ENCODE measurements around the gene ICAM3.

The ICAM3 gene

DNA sequence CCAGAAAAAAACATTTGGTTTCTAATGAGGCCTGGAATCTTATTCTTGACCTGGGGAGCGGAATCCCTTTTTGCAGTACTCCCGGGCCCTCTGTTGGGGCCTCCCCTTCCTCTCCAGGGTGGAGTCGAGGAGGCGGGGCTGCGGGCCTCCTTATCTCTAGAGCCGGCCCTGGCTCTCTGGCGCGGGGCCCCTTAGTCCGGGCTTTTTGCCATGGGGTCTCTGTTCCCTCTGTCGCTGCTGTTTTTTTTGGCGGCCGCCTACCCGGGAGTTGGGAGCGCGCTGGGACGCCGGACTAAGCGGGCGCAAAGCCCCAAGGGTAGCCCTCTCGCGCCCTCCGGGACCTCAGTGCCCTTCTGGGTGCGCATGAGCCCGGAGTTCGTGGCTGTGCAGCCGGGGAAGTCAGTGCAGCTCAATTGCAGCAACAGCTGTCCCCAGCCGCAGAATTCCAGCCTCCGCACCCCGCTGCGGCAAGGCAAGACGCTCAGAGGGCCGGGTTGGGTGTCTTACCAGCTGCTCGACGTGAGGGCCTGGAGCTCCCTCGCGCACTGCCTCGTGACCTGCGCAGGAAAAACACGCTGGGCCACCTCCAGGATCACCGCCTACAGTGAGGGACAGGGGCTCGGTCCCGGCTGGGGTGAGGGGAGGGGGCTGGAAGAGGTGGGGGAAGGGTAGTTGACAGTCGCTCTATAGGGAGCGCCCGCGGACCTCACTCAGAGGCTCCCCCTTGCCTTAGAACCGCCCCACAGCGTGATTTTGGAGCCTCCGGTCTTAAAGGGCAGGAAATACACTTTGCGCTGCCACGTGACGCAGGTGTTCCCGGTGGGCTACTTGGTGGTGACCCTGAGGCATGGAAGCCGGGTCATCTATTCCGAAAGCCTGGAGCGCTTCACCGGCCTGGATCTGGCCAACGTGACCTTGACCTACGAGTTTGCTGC lies 52.4 kb downstream of the ICAM3 start, which contains the start of gene ICAM4:
Gene ICAM4, plus strand, starts transcription at position 153 of the 935 bp plus-strand sequence. Its CDS starts 58 bp downstream, at position 211.
- Histone ChIP-seq H3K9me3 (ENCODE audit: insufficient read depth, low read depth, low read length) (no peaks in the 10 kb centered on the region), H3K4me3 (ENCODE audit: low read length) (peak within 1 kb of the TSS; percentile 60; the same call in 1 of the 2 replicates), H3K27ac (ENCODE audit: low read length) (no peak within 1 kb of the TSS), H3K36me3 (ENCODE audit: insufficient read depth, low read depth, low read length) (no peaks in the 10 kb centered on the region), H3K9ac (ENCODE audit: low read depth, low read length) (no peak within 1 kb of the TSS), H3K27me3 (ENCODE audit: insufficient read depth, low read length) (peaks cover 64% of the 10 kb centered on the region), H3K4me1 (ENCODE audit: insufficient read depth, low read length) (peaks cover 12% of the 10 kb centered on the region; the same call in 1 of the 2 replicates)

- Histone ChIP-seq H3K27ac (ENCODE audit: low read length) (no peak overlapping the region), H3K27me3 (ENCODE audit: insufficient read depth, low read length) (peaks cover 47% of the 10 kb centered on the region), H3K36me3 (ENCODE audit: insufficient read depth, low read depth, low read length) (no peaks in the 10 kb centered on the region), H3K4me3 (ENCODE audit: low read length) (no peak overlapping the region), H3K9ac (ENCODE audit: low read depth, low read length) (no peak overlapping the region), H3K9me3 (ENCODE audit: insufficient read depth, low read depth, low read length) (no peaks in the 10 kb centered on the region), H3K4me1 (ENCODE audit: insufficient read depth, low read length) (peaks cover 7% of the 10 kb centered on the region; the same call in 1 of the 2 replicates)
Measured at GRCh38 chr19:10285393-10285792, 54.0 kb downstream of the ICAM3 start.

GRCh38 chr19:10284960-10285278 lies 54.5 kb downstream of the ICAM3 start:
- Histone ChIP-seq H3K36me3 (ENCODE audit: insufficient read depth, low read depth, low read length) (no peaks in the 10 kb centered on the region), H3K4me1 (ENCODE audit: insufficient read depth, low read length) (peaks cover 4% of the 10 kb centered on the region; the same call in 1 of the 2 replicates), H3K9ac (ENCODE audit: low read depth, low read length) (no peak overlapping the region)

DNA sequence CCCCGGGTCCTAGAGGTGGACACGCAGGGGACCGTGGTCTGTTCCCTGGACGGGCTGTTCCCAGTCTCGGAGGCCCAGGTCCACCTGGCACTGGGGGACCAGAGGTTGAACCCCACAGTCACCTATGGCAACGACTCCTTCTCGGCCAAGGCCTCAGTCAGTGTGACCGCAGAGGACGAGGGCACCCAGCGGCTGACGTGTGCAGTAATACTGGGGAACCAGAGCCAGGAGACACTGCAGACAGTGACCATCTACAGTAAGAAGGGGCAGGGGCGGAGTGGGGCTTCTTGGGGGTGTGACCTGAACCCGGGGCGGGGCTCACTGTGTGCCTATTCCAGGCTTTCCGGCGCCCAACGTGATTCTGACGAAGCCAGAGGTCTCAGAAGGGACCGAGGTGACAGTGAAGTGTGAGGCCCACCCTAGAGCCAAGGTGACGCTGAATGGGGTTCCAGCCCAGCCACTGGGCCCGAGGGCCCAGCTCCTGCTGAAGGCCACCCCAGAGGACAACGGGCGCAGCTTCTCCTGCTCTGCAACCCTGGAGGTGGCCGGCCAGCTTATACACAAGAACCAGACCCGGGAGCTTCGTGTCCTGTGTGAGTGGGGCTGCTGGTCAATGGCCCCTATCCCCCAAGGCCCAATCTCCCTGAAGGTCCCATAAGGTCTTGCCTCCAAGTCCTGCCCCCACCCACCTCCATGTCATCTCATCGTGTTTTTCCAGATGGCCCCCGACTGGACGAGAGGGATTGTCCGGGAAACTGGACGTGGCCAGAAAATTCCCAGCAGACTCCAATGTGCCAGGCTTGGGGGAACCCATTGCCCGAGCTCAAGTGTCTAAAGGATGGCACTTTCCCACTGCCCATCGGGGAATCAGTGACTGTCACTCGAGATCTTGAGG lies 55.1 kb downstream of the ICAM3 start:
- H3K36me3 ChIP-seq (ENCODE audit: insufficient read depth, low read depth, low read length): no peaks in the 10 kb centered on the region
- no peak overlapping the region for H3K4me3 ChIP-seq (ENCODE audit: low read length)
- H3K9ac ChIP-seq (ENCODE audit: low read depth, low read length): no peak overlapping the region
- H3K4me1 ChIP-seq (ENCODE audit: insufficient read depth, low read length): peaks cover 4% of the 10 kb centered on the region; the same call in 1 of the 2 replicates
- H3K9me3 ChIP-seq (ENCODE audit: insufficient read depth, low read depth, low read length): no peaks in the 10 kb centered on the region
- H3K27me3 ChIP-seq (ENCODE audit: insufficient read depth, low read length): peaks cover 36% of the 10 kb centered on the region
- H3K27ac ChIP-seq (ENCODE audit: low read length): no peak overlapping the region

More at GRCh38 chr19:10284960-10285278, 54.5 kb downstream of the ICAM3 start:
- peaks cover 42% of the 10 kb centered on the region for H3K27me3 ChIP-seq (ENCODE audit: insufficient read depth, low read length)
- no peak overlapping the region for H3K27ac ChIP-seq (ENCODE audit: low read length)
- H3K4me3 ChIP-seq (ENCODE audit: low read length): no peak overlapping the region
- no peaks in the 10 kb centered on the region for H3K9me3 ChIP-seq (ENCODE audit: insufficient read depth, low read depth, low read length)
